Gastroesophageal sphincter (tissue), 4 donors: ENCODE data around the gene CSMD2. TPM values are rescaled to one million over a fixed set of nuclear protein-coding genes. Genes with fewer than 3 reads are reported as not detected.

ENCODE experiments used
- ATAC-seq: fragments of 150-250 bp; one replicate; pipeline ENCODE4 v1.9.1; 2016; ENCODE audit warnings: mild to moderate bottlenecking, moderate library complexity
- H3K27ac ChIP-seq, 4 donors: fragments of 200-600 bp; sonication (generic) in 3 of 4; 1 replicate in 3 of 4; 2 replicates in 1 of 4; pipeline ENCODE4 v1.5.1; 2016 to 2019
- H3K27me3 ChIP-seq: fragments of 200-600 bp; sonication (generic); one replicate; pipeline ENCODE4 v1.5.1; 2019
- H3K36me3 ChIP-seq, 2 donors: fragments of 200-600 bp; sonication (generic); one replicate each; pipeline ENCODE4 v1.5.1; 2019; ENCODE audit warnings: control low read depth in 1 of 2
- H3K4me1 ChIP-seq, 3 donors: fragments of 200-600 bp; sonication (generic); 1 replicate in 2 of 3; 2 replicates in 1 of 3; pipeline ENCODE4 v1.5.1; 2016 to 2019; ENCODE audit warnings: control low read depth in 2 of 3
- H3K4me3 ChIP-seq, 2 donors: fragments of 200-600 bp; sonication (generic); one replicate each; pipeline ENCODE4 v1.5.1; 2019; ENCODE audit warnings: mild to moderate bottlenecking in 1 of 2, moderate library complexity in 1 of 2
- H3K9me3 ChIP-seq, 3 donors: fragments of 200-600 bp; sonication (generic); one replicate each; pipeline ENCODE4 v1.5.1; 2017 to 2019; ENCODE audit warnings: control low read depth in 2 of 3
- CTCF ChIP-seq, 4 experiments: fragments of 200-600 bp in 2 of 4; fragments of 450-650 bp in 2 of 4; sonication (generic) in 1 of 4; IDR thresholded peaks; one replicate each; pipeline ENCODE4 v1.5.1; 2017 to 2019; ENCODE audit warnings: antibody characterized with exemption in 4 of 4, mild to moderate bottlenecking in 2 of 4, moderate library complexity in 2 of 4
- EP300 ChIP-seq: sonication (generic); formaldehyde crosslinking; IDR thresholded peaks from one replicate; pipeline ENCODE4 v1.6.1; 2017; ENCODE audit warnings: antibody characterized with exemption, mild to moderate bottlenecking
- POLR2A ChIP-seq, 2 donors: fragments of 450-650 bp; IDR thresholded peaks; one replicate each; pipeline ENCODE4 v1.6.1; 2017; ENCODE audit warnings: antibody characterized with exemption in 2 of 2, mild to moderate bottlenecking in 2 of 2, moderate library complexity in 1 of 2
- POLR2AphosphoS5 ChIP-seq: sonication (generic); formaldehyde crosslinking; IDR thresholded peaks from one replicate; pipeline ENCODE4 v1.6.1; 2017; ENCODE audit warnings: antibody characterized with exemption
- WGBS, 2 donors: methylation state at CpG; one replicate each; pipeline ENCODE4 v1.1.5; 2018; ENCODE audit warnings: low coverage in 1 of 2; 5-methylcytosine and 5-hydroxymethylcytosine counted together
- total RNA-seq, 4 donors: library from RNA; depleted of rRNA; stranded (reverse); fragments of >200 nt; gene quantifications; one replicate each; pipeline ENCODE4 v1.1.0, GENCODE V29; 2016

CSMD2 gene
- total RNA-seq, 4 donors from 2014 or later, result 0.22 to 2.5 (median 0.37) TPM

- Histone ChIP-seq H3K4me1 (no peaks in the 10 kb centered on the region), H3K27me3 (peaks cover 18% of the 10 kb centered on the region), H3K27ac (no peak overlapping the region), H3K36me3 (no peaks in the 10 kb centered on the region), H3K9me3 (no peaks in the 10 kb centered on the region), H3K4me3 (no peak overlapping the region)
- no peak for ATAC-seq
- TF ChIP-seq CTCF (IDR thresholded peaks at IDR 0.05) (no peak), POLR2A (IDR thresholded peaks at IDR 0.05) (no peak), EP300 (no peak), POLR2AphosphoS5 (no peak)
- 62 to 100% methylated on average over 1 of the region's 2 CpGs for WGBS, 2 donors
Observed at GRCh38 chr1:33949570-33949969, 215.5 kb downstream of the CSMD2 start.

- H3K27me3 ChIP-seq, result peaks cover 11% of the 10 kb centered on the region
- H3K9me3 ChIP-seq, result no peaks in the 10 kb centered on the region
- no peaks in the 10 kb centered on the region for H3K36me3 ChIP-seq
- no peak overlapping the region for H3K27ac ChIP-seq
- no peaks in the 10 kb centered on the region for H3K4me1 ChIP-seq
- 84 to 94% methylated on average over 3 of the region's 3 CpGs for WGBS, 2 donors
- ATAC-seq, result no peak
- TF ChIP-seq POLR2A (IDR thresholded peaks at IDR 0.05), result no peak
- no peak for TF ChIP-seq EP300
- TF ChIP-seq CTCF (IDR thresholded peaks at IDR 0.05), result no peak
- TF ChIP-seq POLR2AphosphoS5, result no peak
- no peak overlapping the region for H3K4me3 ChIP-seq
Observed at GRCh38 chr1:33948291-33948690, 216.7 kb downstream of the CSMD2 start.

GRCh38 chr1:33946836-33947235 lies 218.2 kb downstream of the CSMD2 start:
- no peaks in the 10 kb centered on the region for H3K4me1 ChIP-seq
- TF ChIP-seq POLR2A (IDR thresholded peaks at IDR 0.05), result no peak
- TF ChIP-seq EP300, result no peak
- no peak for TF ChIP-seq CTCF (IDR thresholded peaks at IDR 0.05)
- TF ChIP-seq POLR2AphosphoS5, result no peak
- WGBS, 2 donors, result no CpG with 5 or more reads among the region's 2 CpGs
- H3K27me3 ChIP-seq, result peaks cover 7% of the 10 kb centered on the region
- no peak overlapping the region for H3K27ac ChIP-seq
- no peaks in the 10 kb centered on the region for H3K9me3 ChIP-seq
- no peaks in the 10 kb centered on the region for H3K36me3 ChIP-seq
- no peak overlapping the region for H3K4me3 ChIP-seq
- no peak for ATAC-seq

- Histone ChIP-seq H3K9me3 (no peaks in the 10 kb centered on the region), H3K4me1 (no peaks in the 10 kb centered on the region), H3K36me3 (no peaks in the 10 kb centered on the region), H3K4me3 (no peak overlapping the region), H3K27ac (no peak overlapping the region), H3K27me3 (peaks cover 7% of the 10 kb centered on the region)
- no peak for ATAC-seq
- TF ChIP-seq EP300 (no peak), POLR2AphosphoS5 (no peak), POLR2A (IDR thresholded peaks at IDR 0.05) (no peak), CTCF (IDR thresholded peaks at IDR 0.05) (no peak)
- WGBS, 2 donors, result 33 to 50% methylated on average over 1 of the region's 1 CpG
Observed at GRCh38 chr1:33944846-33945245, 220.2 kb downstream of the CSMD2 start.

- no peak overlapping the region for H3K27ac ChIP-seq
- peaks cover 7% of the 10 kb centered on the region for H3K27me3 ChIP-seq
- 51% methylated on average over 3 of the region's 3 CpGs; no CpG with 5 or more reads in 1 of the 2 donors for WGBS, 2 donors
- no peaks in the 10 kb centered on the region for H3K4me1 ChIP-seq
- H3K36me3 ChIP-seq, result no peaks in the 10 kb centered on the region
- H3K9me3 ChIP-seq, result no peaks in the 10 kb centered on the region
- no peak overlapping the region for H3K4me3 ChIP-seq
- TF ChIP-seq POLR2AphosphoS5 (no peak), POLR2A (IDR thresholded peaks at IDR 0.05) (no peak), CTCF (IDR thresholded peaks at IDR 0.05) (no peak), EP300 (no peak)
- no peak for ATAC-seq
Observed at GRCh38 chr1:33943978-33944377, 221.1 kb downstream of the CSMD2 start.
